HG02642 (cell line): ENCODE measurements around the gene CAMK2A.

Experiments used
- ATAC-seq: cut with Tn5 transposase; IDR thresholded peaks from one replicate; pipeline ENCODE4 v1.9.1; 2021; ENCODE audit warnings: mild to moderate bottlenecking; ENCODE audit not compliant: unreplicated experiment, poor library complexity

CAMK2A gene

DNA sequence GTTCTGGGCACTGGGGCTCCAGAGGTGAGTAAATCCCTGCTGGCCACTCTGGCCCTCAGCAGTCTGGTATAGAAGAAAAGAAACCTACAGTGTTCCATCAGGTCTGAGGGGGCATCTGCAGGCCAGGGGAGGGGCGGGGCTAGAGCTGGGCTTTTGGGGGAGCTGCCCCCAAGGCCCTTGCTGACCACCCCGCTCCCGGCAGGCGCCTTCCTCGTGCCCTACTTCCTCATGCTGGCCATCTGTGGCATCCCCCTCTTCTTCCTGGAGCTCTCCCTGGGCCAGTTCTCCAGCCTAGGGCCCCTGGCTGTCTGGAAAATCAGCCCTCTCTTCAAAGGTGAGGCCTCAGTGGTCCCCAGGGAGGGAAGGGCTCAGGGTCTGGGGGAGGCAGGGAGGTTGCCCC is 93.1 kb downstream of the CAMK2A start:
- ATAC-seq, result no peak

- ATAC-seq, result no peak
Observed at GRCh38 chr5:150195736-150196485, 93.7 kb downstream of the CAMK2A start.

- ATAC-seq, result no peak
Observed at GRCh38 chr5:150192462-150192861, 97.1 kb downstream of the CAMK2A start.

- ATAC-seq, result no peak
Observed at GRCh38 chr5:150190987-150191386, 98.6 kb downstream of the CAMK2A start.

DNA sequence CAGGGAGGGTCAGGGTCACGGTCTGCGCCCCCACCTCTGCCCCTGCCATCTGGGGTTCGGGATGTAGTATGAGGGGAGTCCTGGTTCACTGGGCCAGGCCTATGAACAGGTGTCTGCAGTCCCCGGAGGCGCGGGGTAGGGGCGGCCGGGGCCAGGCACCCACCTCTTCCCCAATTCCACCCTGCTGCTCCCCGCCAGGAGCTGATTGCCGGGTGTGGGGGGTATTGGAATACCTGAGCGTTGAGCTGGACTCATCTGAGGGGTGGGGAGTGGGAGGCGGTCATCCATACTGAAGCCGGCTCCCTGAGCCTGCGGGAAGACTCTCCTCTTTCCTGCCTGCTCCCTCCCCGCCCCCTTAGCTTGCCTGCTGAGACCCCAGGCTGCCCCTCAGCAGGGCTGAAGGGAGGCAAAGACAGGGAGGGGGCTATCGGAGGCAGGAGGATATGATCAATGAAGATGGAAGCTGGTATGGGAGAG is 99.0 kb downstream of the CAMK2A start:
- ATAC-seq, result no peak

- no peak for ATAC-seq
Observed at GRCh38 chr5:150189728-150190502, 99.7 kb downstream of the CAMK2A start, which contains the start of gene SLC6A7. TSS of gene SLC6A7 (plus strand) at chr5:150190062. CDS start at chr5:150190328, 266 bp downstream.

- ATAC-seq, result no peak
Observed at GRCh38 chr5:150189326-150189725, 100.2 kb downstream of the CAMK2A start.

GRCh38 chr5:150188146-150188842 is 101.3 kb downstream of the CAMK2A start:
- ATAC-seq, result no peak

DNA sequence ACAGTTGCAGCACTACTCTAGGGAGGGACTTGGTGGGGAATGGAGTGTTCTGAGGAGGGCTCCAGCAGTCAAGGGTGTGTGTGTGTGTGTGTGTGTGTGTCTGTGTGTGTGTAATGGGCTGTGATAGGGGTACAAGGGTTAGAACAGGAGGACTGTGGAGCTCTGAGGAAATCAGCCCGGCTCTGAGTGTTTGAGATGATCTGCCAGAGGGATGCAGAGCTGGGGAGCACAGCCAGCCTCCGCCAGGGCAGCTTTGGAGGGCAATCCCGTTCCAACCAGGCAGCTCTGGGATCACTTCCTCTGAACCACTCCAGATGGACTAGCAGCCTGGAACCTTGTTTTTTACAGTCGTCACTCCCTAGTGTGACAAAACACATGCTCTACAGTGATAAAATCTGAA is 102.7 kb downstream of the CAMK2A start:
- ATAC-seq, result no peak

GRCh38 chr5:150186137-150186536 is 103.4 kb downstream of the CAMK2A start:
- no peak for ATAC-seq

- ATAC-seq, result no peak
Observed at GRCh38 chr5:150184990-150185912, 104.3 kb downstream of the CAMK2A start.

DNA sequence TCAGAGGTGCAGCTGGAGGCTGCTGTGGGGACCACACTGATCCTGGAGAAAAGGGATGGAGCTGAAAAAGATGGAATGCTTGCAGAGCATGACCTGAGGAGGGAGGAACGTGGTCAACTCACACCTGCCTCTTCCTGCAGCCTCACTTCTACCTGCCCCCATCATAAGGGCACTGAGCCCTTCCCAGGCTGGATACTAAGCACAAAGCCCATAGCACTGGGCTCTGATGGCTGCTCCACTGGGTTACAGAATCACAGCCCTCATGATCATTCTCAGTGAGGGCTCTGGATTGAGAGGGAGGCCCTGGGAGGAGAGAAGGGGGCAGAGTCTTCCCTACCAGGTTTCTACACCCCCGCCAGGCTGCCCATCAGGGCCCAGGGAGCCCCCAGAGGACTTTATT is 105.6 kb downstream of the CAMK2A start:
- no peak for ATAC-seq

DNA sequence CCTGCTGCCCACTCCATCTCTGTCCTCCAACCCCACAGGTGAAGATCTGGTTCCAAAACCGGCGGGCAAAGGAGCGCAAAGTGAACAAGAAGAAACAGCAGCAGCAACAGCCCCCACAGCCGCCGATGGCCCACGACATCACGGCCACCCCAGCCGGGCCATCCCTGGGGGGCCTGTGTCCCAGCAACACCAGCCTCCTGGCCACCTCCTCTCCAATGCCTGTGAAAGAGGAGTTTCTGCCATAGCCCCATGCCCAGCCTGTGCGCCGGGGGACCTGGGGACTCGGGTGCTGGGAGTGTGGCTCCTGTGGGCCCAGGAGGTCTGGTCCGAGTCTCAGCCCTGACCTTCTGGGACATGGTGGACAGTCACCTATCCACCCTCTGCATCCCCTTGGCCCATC is 106.1 kb downstream of the CAMK2A start:
- no peak for ATAC-seq

- ATAC-seq, result no peak
Observed at GRCh38 chr5:150182774-150183173, 106.8 kb downstream of the CAMK2A start.

DNA sequence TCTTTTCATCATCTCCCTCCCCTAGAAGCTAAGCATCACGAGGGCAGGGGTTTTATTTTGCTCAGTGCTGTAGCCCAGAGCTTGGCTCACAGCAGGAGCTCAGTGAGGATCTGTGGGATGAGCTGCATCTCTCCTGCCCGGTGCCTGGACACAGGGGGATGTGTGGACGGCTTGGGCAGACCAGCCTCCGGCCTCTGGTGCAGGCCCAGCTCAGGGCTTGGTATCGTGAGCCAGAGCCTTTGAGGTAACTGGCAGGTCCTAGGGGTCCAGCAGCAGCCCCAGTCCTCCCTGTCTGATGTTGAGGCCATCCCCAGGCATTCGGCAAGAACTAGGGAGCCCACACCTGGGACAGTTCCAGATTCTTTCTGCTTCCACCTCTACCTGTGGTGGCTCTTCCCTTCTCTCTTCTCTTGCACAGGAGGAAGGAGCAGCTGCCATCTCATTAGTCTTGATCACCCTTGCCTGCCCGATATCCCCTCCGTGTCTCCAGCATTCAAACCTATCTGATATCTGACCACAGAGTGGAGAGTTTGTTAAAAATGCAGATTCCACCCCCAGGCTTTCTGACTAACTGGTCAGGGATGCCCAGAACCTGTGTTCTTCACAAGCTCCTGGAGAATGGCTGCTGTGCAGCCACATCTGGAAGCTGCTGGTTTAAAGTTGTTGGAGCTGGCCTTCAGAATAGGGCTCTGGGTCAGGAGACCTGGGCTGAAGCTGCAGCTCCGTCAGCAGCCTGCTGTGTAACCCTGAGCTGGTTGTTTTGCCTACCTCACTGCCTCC is 107.6 kb downstream of the CAMK2A start:
- no peak for ATAC-seq

GRCh38 chr5:150181027-150181426 is 108.5 kb downstream of the CAMK2A start:
- no peak for ATAC-seq

- ATAC-seq, result no peak
Observed at GRCh38 chr5:150180241-150181026, 109.1 kb downstream of the CAMK2A start.

DNA sequence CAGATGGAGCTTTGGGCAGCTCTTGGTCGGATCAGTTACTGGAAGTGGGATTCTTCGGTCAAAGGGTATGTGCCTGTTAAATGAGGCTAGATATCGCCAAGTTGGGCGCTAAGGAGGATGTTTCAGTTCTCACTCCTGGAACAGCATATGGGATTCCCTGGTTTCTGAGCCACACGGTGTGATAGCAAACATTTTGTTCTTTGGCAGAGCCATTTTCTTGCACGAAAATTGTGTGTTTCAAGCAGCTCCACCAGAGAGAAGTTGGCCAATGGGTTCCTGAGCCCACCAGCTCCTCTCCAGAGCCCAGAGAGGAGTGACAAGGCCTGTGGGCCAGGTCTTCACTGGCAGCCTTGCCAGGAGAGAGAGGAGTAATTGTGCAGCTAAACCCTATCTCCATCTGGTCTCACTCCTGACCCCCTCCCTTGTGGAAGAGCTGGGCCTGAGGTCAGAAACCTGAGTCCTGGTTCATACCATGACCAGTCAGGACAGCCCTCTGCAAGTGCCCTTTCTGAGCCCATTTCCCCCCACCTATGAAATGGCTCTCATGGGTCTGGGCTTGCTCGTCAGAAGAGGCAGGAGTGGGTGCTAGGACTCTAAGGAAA is 110.5 kb downstream of the CAMK2A start:
- no peak for ATAC-seq
